ENCODE measurements around the gene RALGPS2. TPM values are rescaled to one million over a fixed set of nuclear protein-coding genes. Genes with fewer than 3 reads are reported as not detected.
"Not testable (repeated sequence)": the region's sequence is repeated elsewhere in the genome, so short reads cannot be mapped to it uniquely, and the experiment has no call there.

Gene RALGPS2
- total and polyA plus RNA-seq, 5 donors from 2014 or later: 1.6 to 4.7 (median 3.5) TPM

DNA sequence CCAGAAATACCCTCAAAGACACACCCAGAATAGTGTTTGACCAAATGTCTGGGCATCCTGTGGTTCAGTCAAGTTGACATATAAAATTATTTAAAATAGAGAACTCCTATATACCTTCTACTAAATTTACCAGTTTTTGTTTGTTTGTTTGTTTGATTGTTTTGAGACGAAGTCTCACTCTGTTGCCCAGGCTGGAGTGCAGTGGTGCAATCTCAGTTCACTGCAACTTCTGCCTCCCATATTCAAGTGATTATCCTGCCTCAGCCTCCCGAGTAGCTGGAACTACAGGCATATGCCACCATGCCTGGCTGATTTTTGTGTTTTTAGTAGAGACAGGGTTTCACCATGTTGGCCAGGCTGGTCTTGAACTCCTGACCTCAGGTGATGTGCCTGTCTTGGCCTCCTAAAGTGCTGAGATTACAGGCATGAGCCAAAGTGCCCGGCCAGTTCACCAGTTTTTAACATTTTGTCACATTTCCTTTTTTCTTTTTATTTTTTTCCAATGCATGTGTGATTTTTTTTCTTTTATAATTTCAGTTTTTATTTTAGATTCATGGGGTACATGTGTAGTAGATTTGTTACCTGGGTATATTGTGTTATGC lies 29.7 kb downstream of the RALGPS2 start:
- not testable (repeated sequence) for H3K4me3 ChIP-seq (ENCODE audit: low read depth, low read length); H3K27ac ChIP-seq (ENCODE audit: insufficient read depth, low read length, poor library complexity, severe bottlenecking); H3K27me3 ChIP-seq (ENCODE audit: control insufficient read depth, insufficient read depth, low read length); H3K36me3 ChIP-seq (ENCODE audit: control insufficient read depth, insufficient read depth, low read length); ATAC-seq (ENCODE audit: low read depth in 2 of 2); H3K4me1 Mint-ChIP-seq; DNase-seq; H3K27ac Mint-ChIP-seq; H3K4me1 ChIP-seq (ENCODE audit: control insufficient read depth, insufficient read depth, low read length, poor library complexity, severe bottlenecking); H3K36me3 Mint-ChIP-seq; H3K27me3 Mint-ChIP-seq; H3K9me3 ChIP-seq (ENCODE audit: control insufficient read depth in 2 of 2, low read length in 2 of 2); H3K4me3 Mint-ChIP-seq
- H3K9me3 Mint-ChIP-seq: peaks cover 2 to 29% (median 8%) of the 10 kb centered on the region in 7 donors

- Mint-ChIP-seq H3K9me3 (peaks cover 1 to 19% (median 11%) of the 10 kb centered on the region in 7 donors), H3K36me3 (peaks cover 4% of the 10 kb centered on the region), H3K27me3 (peaks cover 7% of the 10 kb centered on the region), H3K4me1 (peaks cover 0 to 5% (median 2%) of the 10 kb centered on the region in 4 donors), H3K4me3 (no peak overlapping the region), H3K27ac (no peak overlapping the region)
- H3K4me1 ChIP-seq (ENCODE audit: control insufficient read depth, insufficient read depth, low read length, poor library complexity, severe bottlenecking): no peaks in the 10 kb centered on the region
- DNase-seq (peak in 2 of 3 donors; percentile 16 to 54), ATAC-seq (ENCODE audit: low read depth in 2 of 2) (peak; percentile 46 to 50)
- H3K27ac ChIP-seq (ENCODE audit: insufficient read depth, low read length, poor library complexity, severe bottlenecking): no peak overlapping the region
- H3K27me3 ChIP-seq (ENCODE audit: control insufficient read depth, insufficient read depth, low read length): no peaks in the 10 kb centered on the region
- no peak overlapping the region for H3K4me3 ChIP-seq (ENCODE audit: low read depth, low read length)
- H3K36me3 ChIP-seq (ENCODE audit: control insufficient read depth, insufficient read depth, low read length): no peaks in the 10 kb centered on the region
- peaks cover 3 to 9% of the 10 kb centered on the region in 2 experiments for H3K9me3 ChIP-seq (ENCODE audit: control insufficient read depth in 2 of 2, low read length in 2 of 2)
Observed at GRCh38 chr1:178768423-178768822, 43.4 kb downstream of the RALGPS2 start.

DNA sequence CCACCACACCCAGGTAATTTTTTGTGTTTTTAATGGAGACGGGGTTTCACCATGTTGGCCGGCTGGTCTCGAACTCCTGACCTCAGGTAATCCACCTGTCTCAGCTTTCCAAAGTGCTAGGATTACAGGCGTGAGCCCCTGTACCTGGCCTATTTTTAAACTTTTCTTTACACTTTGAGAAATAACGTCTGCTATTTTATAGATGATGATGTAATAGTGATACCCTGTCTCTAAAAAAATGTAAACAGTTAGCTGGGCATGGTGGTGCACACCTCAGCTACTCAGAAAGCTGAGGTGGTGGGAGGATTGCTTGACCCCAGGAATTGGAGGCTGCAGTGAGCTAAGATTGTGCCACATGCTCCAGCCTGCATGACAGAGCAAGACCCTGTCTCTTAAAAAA lies 47.9 kb downstream of the RALGPS2 start:
- ATAC-seq (ENCODE audit: low read depth in 2 of 2): no peak
- H3K4me1 Mint-ChIP-seq: peaks cover 0 to 4% (median 0%) of the 10 kb centered on the region in 4 donors

GRCh38 chr1:178774263-178774662 lies 49.2 kb downstream of the RALGPS2 start:
- peak in 2 of 3 donors; percentile 20 to 38 for DNase-seq
- H3K9me3 Mint-ChIP-seq: peaks cover 0 to 1% (median 0%) of the 10 kb centered on the region in 7 donors
- H3K36me3 ChIP-seq (ENCODE audit: control insufficient read depth, insufficient read depth, low read length): no peaks in the 10 kb centered on the region

More for the DNA sequence above, 47.9 kb downstream of the RALGPS2 start:
- no peak for DNase-seq
- Mint-ChIP-seq H3K4me3 (no peak overlapping the region), H3K27ac (no peak overlapping the region), H3K9me3 (peaks cover 0 to 4% (median 0%) of the 10 kb centered on the region in 7 donors), H3K27me3 (peaks cover 4% of the 10 kb centered on the region), H3K36me3 (peaks cover 5% of the 10 kb centered on the region)
- Histone ChIP-seq H3K4me3 (ENCODE audit: low read depth, low read length) (no peak overlapping the region), H3K27me3 (ENCODE audit: control insufficient read depth, insufficient read depth, low read length) (no peaks in the 10 kb centered on the region), H3K4me1 (ENCODE audit: control insufficient read depth, insufficient read depth, low read length, poor library complexity, severe bottlenecking) (no peaks in the 10 kb centered on the region), H3K9me3 (ENCODE audit: control insufficient read depth in 2 of 2, low read length in 2 of 2) (no peaks in the 10 kb centered on the region), H3K27ac (ENCODE audit: insufficient read depth, low read length, poor library complexity, severe bottlenecking) (no peak overlapping the region), H3K36me3 (ENCODE audit: control insufficient read depth, insufficient read depth, low read length) (no peaks in the 10 kb centered on the region)

DNA sequence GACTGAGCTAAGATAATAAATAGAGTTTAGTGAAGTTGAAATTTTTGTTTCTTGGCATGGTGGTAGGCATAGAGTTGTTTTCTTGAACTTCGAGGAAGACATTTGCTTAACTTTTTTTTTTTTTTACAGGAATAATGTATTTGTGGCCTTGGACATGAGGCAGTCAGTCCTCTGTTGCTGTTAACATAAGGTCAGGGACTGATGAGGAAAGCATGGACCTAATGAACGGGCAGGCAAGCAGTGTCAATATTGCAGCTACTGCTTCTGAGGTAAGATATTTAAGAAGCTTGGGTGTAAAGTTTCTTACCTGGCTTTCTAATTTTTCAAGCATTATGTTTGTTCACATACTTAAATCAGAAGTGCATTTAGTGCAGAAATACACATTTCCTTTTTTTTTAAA lies 51.5 kb downstream of the RALGPS2 start:
- Histone ChIP-seq H3K27ac (ENCODE audit: insufficient read depth, low read length, poor library complexity, severe bottlenecking) (no peak overlapping the region), H3K36me3 (ENCODE audit: control insufficient read depth, insufficient read depth, low read length) (no peaks in the 10 kb centered on the region), H3K4me3 (ENCODE audit: low read depth, low read length) (no peak overlapping the region), H3K4me1 (ENCODE audit: control insufficient read depth, insufficient read depth, low read length, poor library complexity, severe bottlenecking) (no peaks in the 10 kb centered on the region), H3K27me3 (ENCODE audit: control insufficient read depth, insufficient read depth, low read length) (no peaks in the 10 kb centered on the region), H3K9me3 (ENCODE audit: control insufficient read depth in 2 of 2, low read length in 2 of 2) (no peaks in the 10 kb centered on the region)
- Mint-ChIP-seq H3K4me1 (no peaks in the 10 kb centered on the region), H3K4me3 (no peak overlapping the region), H3K27ac (no peak overlapping the region), H3K9me3 (peaks cover 0 to 1% (median 0%) of the 10 kb centered on the region in 7 donors), H3K27me3 (no peaks in the 10 kb centered on the region), H3K36me3 (peaks cover 8% of the 10 kb centered on the region)
- DNase-seq (no peak), ATAC-seq (ENCODE audit: low read depth in 2 of 2) (no peak)

More at GRCh38 chr1:178774263-178774662, 49.2 kb downstream of the RALGPS2 start:
- H3K4me1 ChIP-seq (ENCODE audit: control insufficient read depth, insufficient read depth, low read length, poor library complexity, severe bottlenecking): no peaks in the 10 kb centered on the region
- H3K4me3 Mint-ChIP-seq: no peak overlapping the region
- ATAC-seq (ENCODE audit: low read depth in 2 of 2): no peak
- H3K4me1 Mint-ChIP-seq: no peaks in the 10 kb centered on the region
- no peak overlapping the region for H3K4me3 ChIP-seq (ENCODE audit: low read depth, low read length)
- H3K27ac ChIP-seq (ENCODE audit: insufficient read depth, low read length, poor library complexity, severe bottlenecking): no peak overlapping the region
- H3K27me3 ChIP-seq (ENCODE audit: control insufficient read depth, insufficient read depth, low read length): no peaks in the 10 kb centered on the region
- no peaks in the 10 kb centered on the region for H3K9me3 ChIP-seq (ENCODE audit: control insufficient read depth in 2 of 2, low read length in 2 of 2)
- peaks cover 3% of the 10 kb centered on the region for H3K27me3 Mint-ChIP-seq
- no peak overlapping the region for H3K27ac Mint-ChIP-seq
- peaks cover 8% of the 10 kb centered on the region for H3K36me3 Mint-ChIP-seq

DNA sequence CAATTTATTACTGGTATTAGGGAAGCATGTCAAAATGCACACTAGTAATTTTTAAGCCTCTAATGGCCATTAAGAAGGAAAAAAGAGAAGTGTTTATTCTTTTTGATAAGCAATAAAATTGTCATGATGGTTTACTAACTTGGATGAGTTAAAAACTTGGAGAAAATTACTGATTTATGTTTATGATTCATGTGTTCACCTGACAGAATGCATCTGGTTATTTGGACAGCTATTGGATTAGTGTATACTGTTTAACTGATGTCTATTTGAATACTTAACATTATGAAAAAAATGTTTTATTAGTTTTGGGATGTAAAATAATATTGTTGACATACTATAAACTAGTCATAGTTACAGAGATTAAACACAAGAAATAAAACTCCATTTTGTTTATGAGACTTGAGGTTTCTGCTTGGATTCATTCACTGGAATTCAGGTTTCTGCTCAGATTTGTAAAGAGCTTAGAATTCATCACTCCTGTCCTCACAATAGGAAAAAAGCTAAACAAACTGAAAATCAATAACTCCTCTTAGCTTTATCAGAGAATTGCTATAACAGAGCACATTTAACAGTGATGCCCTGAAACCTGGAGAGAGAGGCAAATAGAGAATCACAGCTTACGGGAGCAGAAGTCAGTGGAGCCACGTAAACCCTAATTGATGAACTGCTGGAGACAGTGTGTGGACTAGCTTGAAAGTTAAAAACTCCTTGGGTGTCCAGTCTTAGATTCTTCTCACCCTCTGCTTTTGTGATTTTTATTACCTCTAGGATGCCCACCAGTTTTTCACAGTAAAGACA lies 56.7 kb downstream of the RALGPS2 start:
- no peak for DNase-seq
- Mint-ChIP-seq H3K27me3 (peaks cover 4% of the 10 kb centered on the region), H3K4me3 (no peak overlapping the region), H3K27ac (no peak overlapping the region), H3K36me3 (peaks cover 8% of the 10 kb centered on the region), H3K9me3 (peaks cover 0 to 1% (median 0%) of the 10 kb centered on the region in 7 donors), H3K4me1 (peaks cover 0 to 5% (median under 1%) of the 10 kb centered on the region in 4 donors)
- Histone ChIP-seq H3K36me3 (ENCODE audit: control insufficient read depth, insufficient read depth, low read length) (no peaks in the 10 kb centered on the region), H3K4me3 (ENCODE audit: low read depth, low read length) (no peak overlapping the region), H3K27me3 (ENCODE audit: control insufficient read depth, insufficient read depth, low read length) (peaks cover 2% of the 10 kb centered on the region), H3K9me3 (ENCODE audit: control insufficient read depth in 2 of 2, low read length in 2 of 2) (no peaks in the 10 kb centered on the region), H3K4me1 (ENCODE audit: control insufficient read depth, insufficient read depth, low read length, poor library complexity, severe bottlenecking) (no peaks in the 10 kb centered on the region), H3K27ac (ENCODE audit: insufficient read depth, low read length, poor library complexity, severe bottlenecking) (no peak overlapping the region)
- ATAC-seq (ENCODE audit: low read depth in 2 of 2): no peak

GRCh38 chr1:178784131-178784536 lies 59.1 kb downstream of the RALGPS2 start:
- peaks cover 4% of the 10 kb centered on the region for H3K27me3 Mint-ChIP-seq

More at GRCh38 chr1:178784131-178784536, 59.1 kb downstream of the RALGPS2 start:
- Histone ChIP-seq H3K4me1 (ENCODE audit: control insufficient read depth, insufficient read depth, low read length, poor library complexity, severe bottlenecking) (no peaks in the 10 kb centered on the region), H3K4me3 (ENCODE audit: low read depth, low read length) (no peak overlapping the region), H3K9me3 (ENCODE audit: control insufficient read depth in 2 of 2, low read length in 2 of 2) (no peaks in the 10 kb centered on the region), H3K27me3 (ENCODE audit: control insufficient read depth, insufficient read depth, low read length) (peaks cover 2% of the 10 kb centered on the region), H3K27ac (ENCODE audit: insufficient read depth, low read length, poor library complexity, severe bottlenecking) (no peak overlapping the region), H3K36me3 (ENCODE audit: control insufficient read depth, insufficient read depth, low read length) (no peaks in the 10 kb centered on the region)
- H3K4me1 Mint-ChIP-seq: peaks cover 0 to 5% (median under 1%) of the 10 kb centered on the region in 4 donors
- ATAC-seq (ENCODE audit: low read depth in 2 of 2): no peak
- H3K9me3 Mint-ChIP-seq: peaks cover 0 to 3% (median 0%) of the 10 kb centered on the region in 7 donors
- peaks cover 10% of the 10 kb centered on the region for H3K36me3 Mint-ChIP-seq
- no peak overlapping the region for H3K27ac Mint-ChIP-seq
- H3K4me3 Mint-ChIP-seq: no peak overlapping the region
- peak in 1 of 3 donors; percentile 22 for DNase-seq
